K562 (cell line): Measurements from ENCODE around the gene RPS6KA4. TPM values are rescaled to one million over a fixed set of nuclear protein-coding genes. Genes with fewer than 3 reads are reported as not detected.
A peak's percentile ranks its signal among the peaks of the same experiment; 100 is the strongest.

Source experiments
- BCOR ChIP-seq: fragments of 450-650 bp; IDR thresholded peaks from 2 replicates; pipeline ENCODE4 v1.6.1; 2016
- CTCF ChIP-seq, 3 experiments: IDR thresholded peaks in 2 of 3; conservative IDR thresholded peaks in 1 of 3; 2 replicates each; pipeline ENCODE4 v1.5.1; 2011 to 2012; ENCODE audit warnings: low read length in 3 of 3, mild to moderate bottlenecking in 3 of 3, control low read depth in 2 of 3, improper control_type of control experiment in 1 of 3, inconsistent platforms in 1 of 3, low read depth in 1 of 3, mixed read lengths in 1 of 3, moderate library complexity in 1 of 3; ENCODE audit not compliant: insufficient read depth in 2 of 3
- PKNOX1 ChIP-seq: fragments of 450-650 bp; IDR thresholded peaks from 2 replicates; pipeline ENCODE4 v1.6.1; 2016
- POLR2G ChIP-seq: fragments of 200-400 bp; formaldehyde crosslinking; IDR thresholded peaks from 2 replicates; pipeline ENCODE4 v1.6.1; 2017; ENCODE audit warnings: low read depth, mild to moderate bottlenecking, antibody characterized with exemption, low read length, moderate library complexity
- RBM25 ChIP-seq: fragments of 200-400 bp; formaldehyde crosslinking; IDR thresholded peaks from 2 replicates; pipeline ENCODE4 v1.6.1; 2018; ENCODE audit warnings: low read length, low read depth, moderate library complexity; ENCODE audit not compliant: severe bottlenecking
- SMC3 ChIP-seq: conservative IDR thresholded peaks from 2 replicates; pipeline ENCODE4 v1.6.1; 2011; ENCODE audit warnings: low read depth, low read length, improper control_type of control experiment; ENCODE audit not compliant: insufficient read depth
- TFAP4 ChIP-seq: sonication (generic); formaldehyde crosslinking; IDR thresholded peaks from 2 replicates; pipeline ENCODE4 v1.8.0; 2022; ENCODE audit warnings: missing genetic modification reagents, mild to moderate bottlenecking, moderate library complexity, borderline replicate concordance
- ZNF224 ChIP-seq: sonication (generic); formaldehyde crosslinking; IDR thresholded peaks from 2 replicates; pipeline ENCODE4 v1.8.0; 2022; ENCODE audit warnings: mild to moderate bottlenecking, missing genetic modification reagents
- ZNF263 ChIP-seq: sonication (generic); formaldehyde crosslinking; IDR thresholded peaks from 2 replicates; pipeline ENCODE4 v1.8.0; 2022; ENCODE audit warnings: mild to moderate bottlenecking, missing genetic modification reagents, borderline replicate concordance
- ZNF431 ChIP-seq: sonication (generic); formaldehyde crosslinking; IDR thresholded peaks from 2 replicates; pipeline ENCODE4 v1.8.0; 2022; ENCODE audit warnings: mild to moderate bottlenecking, missing genetic modification reagents
- polyA plus RNA-seq, 8 experiments: library from polyadenylated mRNA; depleted of rRNA in 4 of 8; stranded (reverse) in 5 of 8; unstranded in 3 of 8; fragments of >200 nt; fragmentation: Nextera tagmentation in 2 of 8; fragmentation: Illumina TruSeq in 1 of 8; extraction: Ambion mirVana in 2 of 8; extraction: Trizol in 1 of 8; gene quantifications; 2 replicates each; pipeline versions ENCODE4 v1.2.1 to v1.2.3, GENCODE V29; 2011 to 2014; ENCODE audit warnings: inconsistent platforms in 1 of 8, missing spikeins in 1 of 8
- total RNA-seq, 7 experiments: library from RNA; depleted of rRNA in 6 of 7; stranded (reverse); fragments of >200 nt in 6 of 7; fragmentation: Illumina TruSeq in 2 of 7; extraction: Trizol in 2 of 7; gene quantifications; 2 replicates each; pipeline versions ENCODE4 v1.2.1 to v1.2.3, GENCODE V29; 2011 to 2021; ENCODE audit warnings: low replicate concordance in 1 of 7

Gene RPS6KA4
- total and polyA plus RNA-seq, 9 of the 15 experiments (the other 6 are each of a cell fraction or from before 2014, with no cell fraction given): 0.15 to 23.8 (median 9.8) TPM

GRCh38 chr11:64314805-64315561 is 44.0 kb upstream of the RPS6KA4 start (continued):
- TF ChIP-seq PKNOX1 (0 out of 2 replicates have a peak, but pooled peaks have one; percentile 1), POLR2G (peak; percentile 59), ZNF224 (CRISPR knock-in tag) (no peak), SMC3 (no peak), ZNF431 (CRISPR knock-in tag) (0 out of 2 replicates have a peak, but pooled peaks have one; percentile 29), BCOR (peak; percentile 68), ZNF263 (CRISPR knock-in tag) (peak; percentile 24; the same call in 1 of the 2 replicates), CTCF (IDR thresholded peaks at IDR 0.05 in 2 of 3, conservative IDR thresholded peaks at IDR 0.05 in 1 of 3; ENCODE audit: insufficient read depth in 2 of 3, low read depth in 1 of 3, low read length in 3 of 3) (0 out of 6 replicates have a peak, but pooled peaks of 1 of the 3 experiments have one; percentile 4), TFAP4 (CRISPR knock-in tag) (peak; percentile 42; the same call in 1 of the 2 replicates), RBM25 (peak; percentile 54)
